EH (cell line): ENCODE measurements around the gene FADS6.
"Not testable (repeated sequence)": the region's sequence is repeated elsewhere in the genome, so short reads cannot be mapped to it uniquely, and the experiment has no call there.

Source experiments
- DNase-seq: peaks from one replicate; pipeline ENCODE4 v3.0.0-alpha.2; 2015; ENCODE audit warnings: low read depth

The FADS6 gene

DNA sequence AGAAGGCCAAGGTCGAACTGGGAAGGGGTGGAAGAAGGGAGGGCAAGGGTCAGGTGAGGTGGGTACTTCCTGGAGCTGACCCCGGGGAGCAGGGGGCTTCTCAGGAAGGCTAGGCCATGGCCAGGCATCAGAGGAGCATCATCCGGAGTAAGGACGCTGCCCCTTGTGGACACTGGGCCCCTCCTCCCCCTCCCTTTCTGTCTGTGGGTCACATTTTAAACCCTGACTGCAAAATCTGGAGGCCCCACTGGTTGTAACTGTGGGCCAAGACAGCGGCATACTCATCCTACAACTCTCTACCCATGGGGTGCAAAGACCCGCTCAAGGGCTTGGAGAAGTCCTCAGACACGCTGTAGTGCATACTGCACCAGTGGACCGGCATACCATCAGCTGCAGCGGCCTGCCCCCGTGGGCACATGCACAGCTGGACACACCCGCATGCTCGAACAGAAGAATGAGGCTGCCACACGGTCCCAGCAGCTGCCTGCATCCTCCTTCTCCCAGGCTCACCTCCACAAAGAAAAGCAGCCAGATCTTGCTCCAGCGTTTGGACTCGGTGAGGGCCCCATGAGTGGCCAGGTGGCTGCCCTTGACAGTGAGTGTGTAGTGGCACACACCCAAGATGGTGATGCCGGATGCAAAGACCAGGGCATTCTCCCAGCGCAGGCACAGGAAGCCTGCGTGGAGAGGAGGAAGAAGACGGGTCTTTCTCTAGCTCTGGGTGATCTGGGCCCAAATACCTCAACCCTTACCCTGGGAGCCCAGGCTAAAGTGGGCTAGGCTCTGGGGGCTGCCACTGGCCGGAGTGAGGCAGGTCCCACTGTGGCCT lies 1.2 kb downstream of the FADS6 start:
- no peak for DNase-seq

DNA sequence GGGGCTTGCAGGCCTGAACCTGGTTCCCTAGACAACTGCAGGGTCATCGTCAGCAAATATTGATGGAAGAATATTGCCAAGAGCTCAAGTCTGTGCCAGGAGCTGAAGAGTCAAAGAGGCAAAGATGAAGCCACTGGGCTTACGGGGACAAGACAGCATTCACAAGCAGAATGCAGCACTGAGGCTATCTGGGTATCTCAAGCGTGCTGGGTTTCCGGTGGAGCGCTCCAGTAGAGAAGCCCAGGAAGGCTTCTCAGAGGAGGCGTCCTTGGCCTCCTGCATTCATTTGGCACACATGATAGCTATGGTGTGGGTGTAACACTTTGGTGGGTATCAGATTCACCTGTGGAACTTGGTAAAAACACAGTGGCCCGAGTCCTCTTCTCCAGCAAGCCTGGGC lies 2.9 kb downstream of the FADS6 start:
- DNase-seq, result no peak

DNA sequence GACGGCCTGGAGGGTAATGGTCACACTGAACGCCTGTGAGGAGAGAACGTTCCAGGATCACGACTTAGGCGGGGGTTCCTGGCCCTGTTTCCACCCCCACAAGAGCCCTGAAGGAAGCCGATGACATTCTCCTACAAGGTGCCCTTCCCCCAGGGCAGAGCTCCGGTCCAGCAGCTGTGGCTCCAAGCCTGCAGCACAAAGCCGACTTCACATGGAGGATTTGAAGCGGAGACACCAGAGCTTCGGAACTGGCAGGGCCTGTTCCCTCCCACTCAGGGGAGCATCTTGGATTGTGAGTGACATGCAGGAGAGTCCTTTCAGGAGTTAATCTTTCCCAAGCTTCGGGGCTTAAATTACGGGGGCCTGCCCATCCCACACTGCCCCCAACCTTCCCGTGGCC lies 5.0 kb downstream of the FADS6 start:
- DNase-seq, result no peak

DNA sequence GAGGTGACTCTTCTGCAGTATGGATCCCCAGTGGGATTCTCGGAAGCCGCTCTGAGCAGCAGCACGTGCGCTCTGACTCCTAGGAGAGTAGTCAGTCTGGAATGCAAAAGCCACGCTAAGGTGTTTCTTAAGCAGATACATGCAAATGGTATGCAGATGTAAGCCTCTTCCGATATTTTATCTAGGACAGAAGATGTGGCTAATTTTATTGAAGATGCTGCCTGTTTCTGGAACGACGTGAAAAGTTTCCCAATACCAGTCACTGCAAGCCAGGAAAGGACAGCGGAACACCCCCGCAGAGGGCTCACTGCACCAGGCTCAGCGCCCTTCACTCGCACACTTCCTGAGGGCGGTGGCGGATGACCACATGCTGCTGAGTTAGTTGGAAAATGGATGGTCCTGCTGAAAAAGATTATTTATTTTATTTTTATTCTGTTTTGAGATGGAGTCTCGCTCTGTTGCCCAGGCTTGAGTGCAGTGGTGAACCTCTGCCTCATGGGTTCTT lies 10.1 kb downstream of the FADS6 start:
- peak; percentile 24 for DNase-seq

DNA sequence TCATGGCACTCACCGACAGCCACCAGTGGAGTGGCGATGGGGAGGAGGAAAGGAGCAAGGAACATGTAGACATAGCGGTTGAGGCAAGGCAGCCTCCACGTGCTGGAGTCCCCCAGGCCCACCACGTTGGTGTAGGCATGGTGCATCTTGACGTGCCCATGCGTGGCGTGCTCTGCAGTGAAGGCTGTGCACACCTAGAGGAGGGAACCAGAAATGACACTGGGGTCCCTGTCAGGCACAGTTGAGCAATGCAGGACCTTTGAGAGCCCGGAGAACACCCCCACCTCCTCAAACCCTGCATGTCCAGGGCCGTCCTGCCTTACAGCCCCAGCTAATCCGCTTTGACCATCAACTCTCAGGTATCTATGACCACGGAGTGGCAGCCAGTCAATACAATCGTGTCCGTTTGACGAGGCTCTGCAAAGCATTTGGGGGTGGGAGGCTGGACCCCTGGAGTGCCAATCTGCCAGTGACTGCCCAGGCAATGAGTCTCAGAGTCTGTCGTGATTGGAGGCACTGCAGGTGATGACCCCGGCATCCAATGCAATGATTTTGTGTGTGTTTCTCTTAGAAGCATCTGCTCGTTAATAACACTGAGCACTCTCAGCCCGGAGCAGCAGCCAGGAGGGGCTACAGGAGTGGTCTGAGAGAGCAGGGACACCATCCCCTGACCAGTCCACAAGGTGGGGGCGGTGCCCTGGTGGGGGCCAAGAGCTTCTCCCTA lies 10.8 kb downstream of the FADS6 start:
- DNase-seq, result no peak

DNA sequence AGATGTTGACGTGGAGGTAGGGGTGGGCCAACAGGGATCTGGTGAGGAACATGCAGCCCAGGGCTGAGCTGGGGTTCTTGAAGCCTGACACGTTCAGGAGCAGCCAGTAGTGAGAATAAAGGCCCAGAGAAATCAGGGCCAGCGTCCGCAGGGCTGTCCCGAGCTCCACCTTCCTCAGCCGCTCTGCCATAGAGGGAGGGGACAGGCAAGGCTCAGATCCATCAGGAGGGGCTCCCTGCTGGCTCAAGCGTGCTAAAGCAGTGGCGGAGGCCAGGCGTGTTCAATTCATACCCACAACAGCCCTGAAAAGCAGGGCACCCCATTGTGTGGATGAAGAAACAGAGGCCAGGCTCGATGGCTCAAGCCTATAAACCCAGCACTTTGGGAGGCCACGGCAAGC lies 12.4 kb downstream of the FADS6 start:
- no peak for DNase-seq

DNA sequence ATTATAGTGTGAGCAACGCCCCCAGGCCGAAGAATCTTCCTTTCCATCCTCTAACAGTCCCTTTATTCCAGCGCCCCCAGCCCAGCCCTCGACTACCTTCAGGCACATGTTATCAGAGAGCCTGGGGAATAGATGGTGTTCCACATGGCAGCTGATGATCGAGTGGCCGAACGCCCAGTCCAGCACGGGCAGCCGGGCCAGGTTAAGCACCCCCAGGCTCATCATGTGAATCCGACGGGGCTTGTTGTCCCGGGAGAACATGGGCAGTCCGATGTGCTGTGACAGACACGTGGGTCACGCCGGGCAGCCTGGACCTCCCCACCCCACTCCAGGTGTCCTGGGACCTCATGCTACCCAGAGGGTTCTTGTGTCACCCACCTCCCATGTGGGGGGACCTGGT lies 14.1 kb downstream of the FADS6 start:
- no peak for DNase-seq

DNA sequence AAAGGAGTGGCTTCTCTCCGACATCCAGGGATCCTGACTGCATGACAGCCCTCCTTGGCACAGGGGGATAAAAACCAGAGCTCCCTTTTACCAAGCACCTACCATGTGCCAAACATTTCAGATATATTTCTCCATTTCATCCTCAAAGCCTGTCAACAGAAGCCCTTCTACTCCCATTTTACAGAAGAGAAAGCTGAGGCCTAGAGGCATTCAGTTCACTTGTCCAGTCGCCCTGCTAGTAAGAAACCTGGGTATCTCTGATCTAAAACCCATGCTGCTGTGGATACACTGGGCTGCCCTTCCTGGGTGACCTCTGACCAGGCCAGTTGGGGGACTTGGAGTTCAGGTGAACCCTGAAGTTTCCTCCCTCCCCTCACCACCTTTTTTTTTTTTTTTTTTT lies 14.8 kb downstream of the FADS6 start:
- DNase-seq, result no peak

DNA sequence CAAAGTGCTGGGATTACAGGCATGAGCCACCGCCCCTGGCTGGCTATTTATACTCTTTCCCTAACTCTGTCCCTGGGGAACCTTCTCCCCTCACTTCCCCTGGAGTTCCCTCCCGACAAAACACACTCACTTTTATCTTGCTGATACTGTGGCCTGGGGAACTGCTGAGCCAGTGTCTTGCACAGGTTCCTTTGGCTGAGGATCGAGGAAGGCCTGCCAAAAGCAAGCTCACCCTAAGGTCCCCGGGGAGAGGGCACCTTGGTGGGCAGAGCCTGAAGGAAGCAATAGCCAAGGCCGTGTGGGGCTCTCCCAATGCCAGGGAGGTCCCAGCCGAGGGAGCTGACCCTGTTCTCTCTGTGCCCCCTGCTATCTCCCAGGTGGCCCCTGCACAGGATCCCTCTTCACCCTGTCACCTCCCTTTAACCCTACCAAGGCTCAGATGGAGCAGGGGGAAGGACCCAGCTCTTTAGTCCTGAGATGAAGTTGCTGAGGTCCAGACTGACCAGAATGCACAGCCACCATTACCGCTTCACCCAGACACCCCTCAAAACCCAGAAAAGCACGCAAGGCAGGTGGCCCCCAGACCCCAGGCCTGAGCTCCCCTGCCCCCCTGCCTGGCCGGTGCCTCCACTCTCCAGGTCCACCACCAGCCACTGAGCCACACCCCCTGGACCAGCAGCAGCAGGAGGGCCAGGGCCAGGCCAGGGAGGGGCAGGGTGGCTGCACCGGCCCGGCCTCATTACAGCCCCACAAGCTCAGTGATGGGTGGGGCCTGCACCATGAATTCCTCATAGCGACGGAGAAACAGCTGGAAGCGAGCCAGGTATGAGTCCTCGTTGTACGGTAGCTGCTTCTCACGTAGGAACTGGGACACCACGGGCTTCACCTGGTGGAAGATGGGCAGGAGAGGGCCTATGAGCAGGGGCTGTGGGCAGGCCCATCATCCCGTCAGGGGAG lies 15.6 kb downstream of the FADS6 start:
- peak; percentile 9 for DNase-seq

DNA sequence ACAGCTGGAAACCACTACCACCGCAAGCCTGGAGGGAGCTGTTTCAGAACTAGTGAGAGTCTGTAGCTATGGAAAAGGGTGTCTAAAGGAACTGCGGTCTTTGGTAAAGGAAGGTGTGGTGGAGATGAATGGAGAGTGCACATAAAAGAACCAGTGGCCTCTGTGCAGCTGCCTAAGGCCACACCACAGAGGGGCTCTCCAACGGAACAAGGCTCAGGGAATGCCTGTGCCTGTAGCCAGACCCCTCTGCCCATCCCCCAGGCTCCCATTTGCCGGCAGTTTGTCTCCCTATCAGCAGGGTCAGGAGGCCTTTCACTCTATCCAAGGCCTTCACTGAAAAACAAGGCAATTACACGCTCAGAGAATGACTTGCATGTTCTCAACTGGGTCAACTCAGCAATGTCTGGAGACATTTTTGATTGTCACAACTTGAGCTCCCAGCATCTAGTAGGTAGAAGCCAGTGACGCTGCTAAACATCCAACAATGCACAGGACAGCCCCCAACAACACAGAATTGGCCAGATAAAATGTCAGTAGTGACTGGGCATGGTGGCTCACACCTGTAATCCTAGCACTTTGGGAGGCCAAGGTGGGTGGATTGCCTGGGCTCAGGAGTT lies 17.3 kb downstream of the FADS6 start:
- DNase-seq, result no peak

DNA sequence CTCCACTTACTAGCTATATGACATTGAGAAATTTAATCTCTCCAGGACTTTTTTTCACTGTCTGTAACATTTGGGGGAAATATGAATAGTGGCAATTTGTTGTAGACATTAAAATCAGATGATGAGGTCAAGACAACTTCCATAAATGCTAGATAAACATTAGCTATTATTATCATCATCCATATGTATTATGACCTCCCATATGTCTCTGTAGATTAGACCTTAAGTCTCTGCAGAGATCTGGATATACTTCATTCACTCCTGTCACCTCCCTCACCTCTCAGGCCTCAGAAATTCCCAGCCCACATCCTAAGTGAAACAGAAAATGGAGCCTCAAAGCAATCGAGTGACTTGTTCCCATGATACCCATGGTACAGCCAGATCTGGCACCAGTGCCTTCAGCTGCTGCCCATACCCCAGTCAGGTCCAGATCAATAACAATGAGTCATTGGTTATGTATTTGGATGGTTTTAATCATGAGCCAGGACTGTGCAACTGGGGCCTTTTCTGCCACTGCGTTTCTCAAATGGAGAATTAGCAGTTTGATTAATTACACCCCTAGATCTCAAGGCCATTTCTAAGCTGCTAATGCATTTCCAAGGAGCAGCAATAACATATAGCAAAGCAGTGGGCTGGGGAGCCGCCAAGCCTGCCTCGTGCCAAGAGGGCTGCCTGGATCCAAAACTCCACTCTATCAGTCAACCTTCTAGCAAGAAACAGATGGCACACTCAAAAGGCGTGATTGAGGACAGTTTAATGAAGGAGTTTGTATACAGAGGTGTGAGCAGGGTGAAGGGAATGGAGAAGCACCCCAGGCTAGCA lies 18.1 kb downstream of the FADS6 start:
- DNase-seq, result no peak

DNA sequence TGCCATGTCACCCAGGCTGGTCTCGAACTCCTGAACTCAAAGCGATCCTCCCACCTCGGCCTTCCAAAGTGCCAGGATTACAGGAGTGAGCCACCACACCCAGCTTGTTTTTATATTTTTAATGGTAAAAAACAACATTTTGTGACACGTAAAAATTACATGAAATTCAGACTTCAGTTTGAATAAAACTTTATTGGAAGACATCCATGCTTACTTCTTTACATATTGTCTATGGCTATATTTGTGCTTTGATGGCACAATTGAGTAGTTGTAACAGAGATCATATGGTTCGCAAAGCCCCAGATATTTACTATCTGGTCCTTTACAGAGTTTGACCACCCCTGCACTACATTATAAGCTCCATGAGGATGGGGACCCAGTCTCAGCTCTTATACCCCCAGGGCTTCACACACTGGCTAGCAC lies 18.8 kb downstream of the FADS6 start:
- DNase-seq, result no peak

DNA sequence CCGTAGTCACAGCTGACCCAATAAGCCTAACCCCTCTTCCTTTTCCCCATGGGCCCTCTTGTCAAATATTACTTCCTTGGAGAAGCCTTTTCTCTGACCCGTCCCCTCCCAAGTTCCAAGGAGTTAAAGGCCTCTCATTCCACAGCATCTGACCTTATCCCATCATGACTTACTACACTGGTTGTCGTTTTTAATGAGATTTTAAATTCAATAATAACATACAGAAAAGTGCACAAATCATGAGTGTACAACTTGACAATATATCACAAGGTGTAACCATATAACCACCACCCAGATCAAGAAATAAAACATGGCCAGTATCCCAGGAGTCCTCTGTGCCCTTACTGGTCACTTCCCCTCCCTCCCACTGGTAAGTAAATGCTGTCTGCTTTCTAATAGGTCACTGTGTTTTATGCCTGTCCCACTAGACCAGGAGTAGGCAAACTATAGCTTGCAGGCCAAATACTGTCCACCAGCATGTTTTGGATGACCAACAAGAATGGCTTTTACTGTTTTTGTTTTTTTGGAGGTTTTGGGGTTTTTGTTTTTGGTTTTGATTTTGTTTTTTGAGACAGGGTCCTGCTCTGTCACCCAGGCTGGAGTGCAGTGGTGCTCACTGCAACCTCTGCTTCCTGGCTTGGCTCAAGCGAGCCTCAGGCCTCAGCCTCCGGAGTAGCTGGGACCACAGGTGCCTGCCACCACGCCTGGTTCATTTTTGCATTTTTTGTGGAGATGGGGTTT lies 19.4 kb downstream of the FADS6 start:
- peak; percentile 15 for DNase-seq

DNA sequence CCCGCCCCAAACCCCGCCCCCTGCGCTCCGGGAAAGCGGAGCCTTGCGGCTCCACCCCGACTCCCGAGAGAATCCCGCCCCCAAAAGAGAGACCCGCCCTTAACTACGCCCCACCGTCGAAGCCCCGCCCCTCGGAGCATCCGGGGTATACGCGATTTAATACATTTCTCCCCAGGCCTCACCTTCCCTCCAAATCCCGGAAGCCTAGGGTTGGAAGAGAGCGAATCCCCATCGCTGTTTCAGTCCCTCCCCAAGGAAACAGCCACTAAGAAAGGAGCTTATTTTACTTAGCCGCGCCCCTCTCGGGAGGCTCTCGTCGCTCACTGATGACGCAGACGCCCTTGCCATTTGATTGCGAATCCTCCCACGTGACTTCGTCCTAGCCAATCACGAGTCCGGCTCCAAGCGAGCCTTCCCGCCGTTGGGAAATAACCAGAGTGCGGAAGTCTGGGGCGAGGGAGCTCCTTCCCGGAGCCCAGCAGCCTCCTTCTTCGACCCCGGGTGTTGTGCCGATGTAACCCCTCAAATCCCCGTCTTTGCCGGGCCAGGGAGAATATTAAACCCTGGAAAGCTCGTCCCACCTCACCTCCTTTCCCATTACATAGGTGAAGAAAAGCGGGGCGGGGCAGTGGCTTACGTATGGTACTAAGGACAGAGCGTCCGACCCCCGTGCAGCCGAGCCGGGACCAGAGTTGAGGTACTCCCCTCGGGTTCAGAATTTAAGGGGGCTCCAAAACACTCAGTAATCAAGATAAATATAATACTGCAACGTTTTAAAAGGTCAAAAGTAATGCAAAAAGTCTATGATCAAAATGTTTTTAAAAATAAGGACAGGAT lies 20.2 kb downstream of the FADS6 start:
- DNase-seq, result peak; percentile 100

DNA sequence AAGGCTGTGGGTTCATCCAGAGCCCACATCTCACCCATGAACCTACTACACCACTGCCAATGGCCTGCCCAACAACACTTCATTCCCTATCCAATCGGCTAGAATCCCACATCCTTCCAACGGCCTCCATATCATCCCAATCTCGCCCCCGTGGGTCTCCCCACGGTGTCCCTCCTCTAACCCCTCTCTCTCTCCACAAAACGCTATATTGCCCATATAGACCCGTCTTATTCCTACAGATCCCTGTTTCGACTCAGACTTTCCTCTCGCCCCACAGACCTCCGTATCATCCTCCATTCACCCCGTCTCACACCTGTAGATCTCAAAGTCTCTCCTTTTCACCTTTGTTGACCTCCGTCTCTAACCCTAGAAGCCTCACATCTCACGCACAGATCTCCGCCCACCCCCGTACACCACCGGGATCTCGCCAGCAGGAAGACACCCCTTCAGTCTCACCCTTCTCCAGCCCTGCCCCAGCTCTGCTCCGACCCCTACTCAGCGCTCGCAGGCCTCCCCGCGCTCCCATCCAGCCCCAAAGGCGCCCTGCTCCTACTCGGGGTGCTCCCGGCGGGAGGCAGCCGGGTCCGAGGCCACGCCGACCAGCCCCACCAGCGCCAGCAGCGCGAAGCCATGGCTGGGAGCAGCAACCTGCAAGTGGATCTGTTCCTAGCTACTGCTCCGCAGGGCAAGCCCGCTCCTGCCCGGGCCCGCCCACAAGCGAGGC lies 21.0 kb downstream of the FADS6 start, which contains the start of gene FDXR:
Gene FDXR, minus strand, starts transcription at position 682 of the 724 bp plus-strand sequence. Its CDS starts 50 bp downstream, at position 632.
- peak; percentile 2 for DNase-seq

DNA sequence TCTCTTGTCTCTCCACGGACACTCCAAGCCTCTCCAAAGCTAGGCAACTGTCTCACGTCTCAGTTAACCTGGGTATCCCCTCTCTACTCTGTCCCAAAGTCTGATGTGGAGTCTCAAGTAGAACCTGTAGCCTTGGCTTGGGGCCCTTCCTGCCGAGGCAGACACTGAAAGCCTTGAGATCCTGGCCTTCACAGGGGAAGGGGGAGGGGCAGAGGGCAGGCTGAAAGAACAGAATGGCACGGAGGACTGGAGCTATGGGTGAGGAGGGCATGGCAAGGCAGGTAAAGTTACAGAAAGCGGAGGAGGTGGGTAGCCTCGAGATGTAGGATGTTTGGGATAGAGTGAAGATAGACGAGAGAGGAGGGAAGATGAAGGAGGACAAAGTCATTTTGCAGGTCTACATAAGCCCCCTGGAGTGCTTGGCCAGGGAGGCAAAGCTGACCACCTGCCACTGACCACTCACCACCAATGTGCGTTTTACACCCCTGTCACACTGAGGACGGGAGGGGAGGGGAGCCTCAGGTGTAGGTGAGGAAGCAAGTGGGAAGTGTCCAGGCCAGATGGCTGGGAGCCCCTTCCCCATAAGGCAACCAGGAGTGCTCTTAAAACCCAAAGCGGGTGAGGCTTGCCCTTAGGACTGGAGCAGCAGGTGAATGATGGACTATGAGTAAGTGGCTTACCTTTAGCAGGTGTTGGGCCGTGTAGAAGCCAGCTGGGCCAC lies 21.9 kb downstream of the FADS6 start:
- DNase-seq, result no peak

DNA sequence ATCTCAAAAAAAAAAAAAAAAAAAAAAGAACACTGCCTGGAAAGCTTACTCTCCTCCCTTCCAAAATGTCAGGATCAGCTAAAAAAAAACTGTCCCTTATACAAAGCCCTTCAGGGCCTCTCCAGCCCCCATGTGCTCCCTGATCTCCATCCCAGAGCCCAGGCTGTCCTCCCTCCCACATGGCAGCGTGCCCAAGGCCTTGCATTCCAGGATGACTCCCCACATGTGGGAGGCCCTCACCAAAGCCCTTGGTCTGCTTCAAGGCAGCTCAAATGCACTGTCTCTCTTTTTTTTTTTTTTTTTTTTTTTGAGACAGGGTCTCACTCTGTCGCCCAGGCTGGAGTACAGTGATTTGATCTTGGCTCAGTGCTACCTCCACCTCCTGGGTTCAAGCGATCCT lies 22.9 kb downstream of the FADS6 start:
- peak; percentile 84 for DNase-seq

DNA sequence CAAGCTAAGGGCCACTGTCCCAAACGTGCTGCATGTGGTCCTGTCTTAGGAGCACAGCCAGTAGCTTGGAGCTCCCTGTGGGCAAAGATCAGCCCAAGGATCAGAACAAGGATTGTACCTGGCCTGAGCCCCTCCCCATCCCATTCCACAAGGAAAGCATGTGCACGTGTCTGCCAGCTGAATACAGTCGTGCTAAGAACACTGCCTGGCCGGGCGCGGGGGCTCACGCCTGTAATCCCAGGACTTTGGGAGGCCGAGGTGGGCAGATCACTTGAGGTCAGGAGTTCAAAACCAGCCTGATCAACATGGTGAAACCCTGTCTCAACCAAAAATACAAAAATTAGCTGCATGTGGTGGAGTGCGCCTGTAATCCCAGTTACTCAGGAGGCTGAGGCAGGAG lies 23.4 kb downstream of the FADS6 start:
- DNase-seq, result not testable (repeated sequence)
